SK-N-SH (cell line): ENCODE measurements around the gene PRMT9. TPM values are rescaled to one million over a fixed set of nuclear protein-coding genes. Genes with fewer than 3 reads are reported as not detected.

ENCODE experiments used
- CTCF ChIA-PET: fragments of 300-600, 350-600 bp; formaldehyde crosslinking; extraction: SDS; loops from one replicate; lab custom pipeline; 2021; lab: Yijun Ruan, JAX
- POLR2A ChIA-PET: fragments of 350-600 bp; sonication (Branson Sonifier 250); formaldehyde crosslinking; extraction: SDS; loops from one replicate; lab custom pipeline; 2020; ENCODE audit warnings: antibody characterized with exemption, inconsistent platforms; lab: Yijun Ruan, JAX
- DNase-seq: peaks from one replicate; pipeline ENCODE4 v3.0.0; 2012
- H2AFZ ChIP-seq: fragments of 200-600 bp; sonication (generic); 2 replicates; pipeline ENCODE4 v1.8.1; 2016; ENCODE audit warnings: antibody characterized with exemption, mild to moderate bottlenecking, low read depth
- H3F3A ChIP-seq: fragments of 200-600 bp; sonication (generic); replicated peaks from 2 replicates; pipeline ENCODE3; 2016; ENCODE audit warnings: antibody characterized with exemption, mild to moderate bottlenecking; ENCODE audit not compliant: insufficient read depth
- H3K27ac ChIP-seq, 2 experiments: fragments of 200-500 bp in 1 of 2; fragments of 200-600 bp in 1 of 2; sonication (Bioruptor generic) in 1 of 2; sonication (generic), shearing (Covaris generic) in 1 of 2; 2 replicates each; pipeline versions ENCODE4 v1.5.1 to v1.6.1; 2014 to 2016; ENCODE audit warnings: low read depth in 2 of 2, inconsistent platforms in 1 of 2, low read length in 1 of 2, mild to moderate bottlenecking in 1 of 2, mixed read lengths in 1 of 2
- H3K27me3 ChIP-seq: fragments of 200-600 bp; sonication (generic), shearing (Covaris generic); 2 replicates; pipeline ENCODE4 v1.6.1; 2016; ENCODE audit warnings: mixed run types; ENCODE audit not compliant: insufficient read depth
- H3K36me3 ChIP-seq, 2 experiments: fragments of 200-500 bp in 1 of 2; fragments of 200-600 bp in 1 of 2; sonication (Bioruptor generic) in 1 of 2; sonication (generic) in 1 of 2; replicated peaks in 1 of 2; 2 replicates each; pipeline versions ENCODE3 to v1.5.1; 2014 to 2016; ENCODE audit warnings: low read length in 1 of 2, mild to moderate bottlenecking in 1 of 2; ENCODE audit not compliant: insufficient read depth in 2 of 2, control insufficient read depth in 1 of 2
- H3K4me1 ChIP-seq, 2 experiments: fragments of 200-500 bp in 1 of 2; fragments of 200-600 bp in 1 of 2; sonication (Bioruptor generic) in 1 of 2; sonication (generic), shearing (Covaris generic) in 1 of 2; 2 replicates each; pipeline versions ENCODE4 v1.5.1 to v1.6.1; 2014 to 2016; ENCODE audit warnings: low read depth in 1 of 2, low read length in 1 of 2, mixed run types in 1 of 2; ENCODE audit not compliant: insufficient read depth in 2 of 2, control insufficient read depth in 1 of 2
- H3K4me2 ChIP-seq: fragments of 200-600 bp; sonication (generic), shearing (Covaris generic); 2 replicates; pipeline ENCODE4 v1.6.1; 2017; ENCODE audit warnings: mixed run types
- H3K4me3 ChIP-seq, 2 experiments: fragments of 200-500 bp in 1 of 2; fragments of 200-600 bp in 1 of 2; sonication (Bioruptor generic) in 1 of 2; sonication (generic), shearing (Covaris generic) in 1 of 2; 2 replicates each; pipeline versions ENCODE4 v1.5.1 to v1.8.1; 2014 to 2016; ENCODE audit warnings: low read depth in 2 of 2, inconsistent platforms in 1 of 2, low read length in 1 of 2, mild to moderate bottlenecking in 1 of 2, mixed read lengths in 1 of 2, moderate library complexity in 1 of 2
- H3K79me2 ChIP-seq: fragments of 200-600 bp; sonication (generic); 2 replicates; pipeline ENCODE4 v1.8.1; 2017; ENCODE audit warnings: mild to moderate bottlenecking; ENCODE audit not compliant: insufficient read depth
- H3K9ac ChIP-seq: fragments of 200-600 bp; sonication (generic); 2 replicates; pipeline ENCODE4 v1.6.1; 2017; ENCODE audit warnings: mixed run types
- H3K9me2 ChIP-seq: fragments of 200-600 bp; sonication (generic); 2 replicates; pipeline ENCODE4 v1.6.1; 2017; ENCODE audit warnings: mixed run types
- H3K9me3 ChIP-seq: fragments of 200-600 bp; sonication (generic); 2 replicates; pipeline ENCODE4 v1.6.1; 2017; ENCODE audit warnings: mixed run types, mild to moderate bottlenecking, moderate library complexity
- H4K20me1 ChIP-seq: fragments of 200-600 bp; sonication (generic); 2 replicates; pipeline ENCODE4 v1.6.1; 2017; ENCODE audit warnings: mild to moderate bottlenecking, mixed run types; ENCODE audit not compliant: insufficient read depth
- CHD2 ChIP-seq: fragments of 150-350 bp; IDR thresholded peaks from 2 replicates; pipeline ENCODE4 v1.6.1; 2018; ENCODE audit warnings: low read length; ENCODE audit not compliant: partially characterized antibody
- CTCF ChIP-seq: fragments of 200-600 bp; sonication (generic); IDR thresholded peaks from 2 replicates; pipeline ENCODE4 v1.6.1; 2017; ENCODE audit warnings: antibody characterized with exemption, mild to moderate bottlenecking, moderate library complexity
- ELF1 ChIP-seq: IDR thresholded peaks from 2 replicates; pipeline ENCODE4 v1.4.0; 2012
- EP300 ChIP-seq, 2 experiments: IDR thresholded peaks; 2 replicates each; pipeline versions ENCODE4 v1.4.0 to v1.6.1; 2012; ENCODE audit warnings: borderline replicate concordance in 1 of 2, low read depth in 1 of 2, low read length in 1 of 2
- FOSL2 ChIP-seq: IDR thresholded peaks from 2 replicates; pipeline ENCODE4 v1.4.0; 2012; ENCODE audit warnings: low read depth, mild to moderate bottlenecking, moderate library complexity, borderline replicate concordance
- FOXJ3 ChIP-seq: sonication (generic); formaldehyde crosslinking; IDR thresholded peaks from 2 replicates; pipeline ENCODE4 v1.5.1; 2020; ENCODE audit warnings: mild to moderate bottlenecking, missing genetic modification reagents
- FOXM1 ChIP-seq: IDR thresholded peaks from 2 replicates; pipeline ENCODE4 v1.4.0; 2012; ENCODE audit warnings: low read depth, mild to moderate bottlenecking
- GABPA ChIP-seq: IDR thresholded peaks from 2 replicates; pipeline ENCODE4 v1.4.0; 2012; ENCODE audit warnings: low read depth, mild to moderate bottlenecking
- IRF3 ChIP-seq: fragments of 150-350 bp; IDR thresholded peaks from 2 replicates; pipeline ENCODE4 v1.6.1; 2016; ENCODE audit warnings: mild to moderate bottlenecking, low read depth, low read length
- JUND ChIP-seq: IDR thresholded peaks from 2 replicates; pipeline ENCODE4 v1.4.0; 2012
- MAX ChIP-seq: IDR thresholded peaks from 2 replicates; pipeline ENCODE4 v1.4.0; 2012; ENCODE audit warnings: low read depth
- MEF2A ChIP-seq: IDR thresholded peaks from 2 replicates; pipeline ENCODE4 v1.4.0; 2012; ENCODE audit warnings: low read depth, borderline replicate concordance
- NRF1 ChIP-seq: IDR thresholded peaks from 2 replicates; pipeline ENCODE4 v1.6.1; 2012; ENCODE audit warnings: low read depth, mild to moderate bottlenecking, low read length
- POLR2AphosphoS5 ChIP-seq: IDR thresholded peaks from 2 replicates; pipeline ENCODE4 v1.6.1; 2012; ENCODE audit warnings: low read depth, low read length
- RAD21 ChIP-seq: IDR thresholded peaks from 2 replicates; pipeline ENCODE4 v1.6.1; 2012; ENCODE audit warnings: mild to moderate bottlenecking, low read length
- RCOR1 ChIP-seq: fragments of 150-350 bp; IDR thresholded peaks from 2 replicates; pipeline ENCODE4 v1.6.1; 2017; ENCODE audit warnings: antibody characterized with exemption, low read length
- REST ChIP-seq: IDR thresholded peaks from 2 replicates; pipeline ENCODE4 v1.6.1; 2012; ENCODE audit warnings: mild to moderate bottlenecking, low read depth, low read length, moderate library complexity
- RFX5 ChIP-seq: IDR thresholded peaks from 2 replicates; pipeline ENCODE4 v1.6.1; 2012; ENCODE audit warnings: mild to moderate bottlenecking, improper control_type of control experiment, low read length
- RXRA ChIP-seq: IDR thresholded peaks from 2 replicates; pipeline ENCODE4 v1.4.0; 2012; ENCODE audit warnings: low read depth, mild to moderate bottlenecking, borderline replicate concordance
- SMC3 ChIP-seq: IDR thresholded peaks from 2 replicates; pipeline ENCODE4 v1.6.1; 2012; ENCODE audit warnings: low read depth, low read length, improper control_type of control experiment
- TAF1 ChIP-seq: IDR thresholded peaks from 2 replicates; pipeline ENCODE4 v1.6.1; 2012; ENCODE audit warnings: low read depth, mild to moderate bottlenecking, low read length, moderate library complexity, borderline replicate concordance
- TEAD4 ChIP-seq: IDR thresholded peaks from 2 replicates; pipeline ENCODE4 v1.4.0; 2012; ENCODE audit warnings: mild to moderate bottlenecking, borderline replicate concordance; ENCODE audit not compliant: insufficient read depth
- USF1 ChIP-seq: IDR thresholded peaks from 2 replicates; pipeline ENCODE4 v1.4.0; 2012; ENCODE audit warnings: low read depth, borderline replicate concordance
- YY1 ChIP-seq: IDR thresholded peaks from 2 replicates; pipeline ENCODE4 v1.4.0; 2012; ENCODE audit warnings: low read depth, mild to moderate bottlenecking
- ZBTB33 ChIP-seq: IDR thresholded peaks from 2 replicates; pipeline ENCODE4 v1.4.0; 2012; ENCODE audit warnings: low read depth, borderline replicate concordance
- WGBS: methylation state at CpG from one replicate; pipeline ENCODE4 v1.1.6; 2017; ENCODE audit warnings: low lambda C conversion rate; 5-methylcytosine and 5-hydroxymethylcytosine counted together
- polyA plus RNA-seq, 3 experiments: library from polyadenylated mRNA; depleted of rRNA; stranded (reverse); fragments of >200 nt; gene quantifications; 2 replicates each; pipeline ENCODE4 v1.2.3, GENCODE V29; 2012

Gene PRMT9
- polyA plus RNA-seq, 1 of the 3 experiments (the other 2 are of a cell fraction), result 3.9 TPM

- no peaks in the 10 kb centered on the region for H3K27me3 ChIP-seq
- H3F3A ChIP-seq, result peaks cover 3% of the 10 kb centered on the region
- H3K9me3 ChIP-seq, result no peaks in the 10 kb centered on the region
- H3K4me1 ChIP-seq, result peaks cover 7 to 12% of the 10 kb centered on the region in 2 experiments; a peak in 3 of 4 replicates
- CTCF ChIA-PET, result interaction anchor here (0.6 to 5.1 kb wide), 59 partner anchors 8 to 1913 kb away, joined by 3 to 47 read pairs (median 4); partner anchors contain the start of genes EDNRA and TMEM184C
- H3K9me2 ChIP-seq, result no peaks in the 10 kb centered on the region
- no peak overlapping the region for H3K4me3 ChIP-seq
- H2AFZ ChIP-seq, result no peak overlapping the region; the same call in 1 of the 2 replicates
- H3K4me2 ChIP-seq, result no peak overlapping the region
- no peak overlapping the region for H3K27ac ChIP-seq
- peak; percentile 67 for DNase-seq
- H3K36me3 ChIP-seq, result no peaks in the 10 kb centered on the region
- 50% methylated on average over 12 of the region's 12 CpGs for WGBS
- POLR2A ChIA-PET, result interaction anchor here (0.6 kb wide), 1 partner anchor 279 kb away, joined by 3 read pairs; no protein-coding TSS in a partner anchor
- no peaks in the 10 kb centered on the region for H3K79me2 ChIP-seq
- H3K9ac ChIP-seq, result no peak overlapping the region
- no peaks in the 10 kb centered on the region for H4K20me1 ChIP-seq
- TF ChIP-seq TEAD4 (no peak), FOXJ3 (no peak), FOXM1 (no peak), MAX (no peak), RAD21 (peak; percentile 96), REST (no peak), NRF1 (no peak), SMC3 (peak; percentile 91), CTCF (peak; percentile 92), POLR2AphosphoS5 (no peak), EP300 (IDR thresholded peaks at IDR 0.05; ENCODE audit: borderline replicate concordance in 1 of 2, low read depth in 1 of 2, low read length in 1 of 2) (no peak), IRF3 (no peak), ELF1 (no peak), FOSL2 (no peak), ZBTB33 (no peak), YY1 (no peak), RCOR1 (no peak), GABPA (no peak), TAF1 (no peak), MEF2A (no peak), RFX5 (no peak), USF1 (no peak), JUND (no peak), CHD2 (peak; percentile 27), RXRA (no peak)
These were observed 93.6 kb downstream of the PRMT9 start for GRCh38 chr4:147590249-147590920.
